ENCODE results near the gene SEPTIN5.

The SEPTIN5 gene

DNA sequence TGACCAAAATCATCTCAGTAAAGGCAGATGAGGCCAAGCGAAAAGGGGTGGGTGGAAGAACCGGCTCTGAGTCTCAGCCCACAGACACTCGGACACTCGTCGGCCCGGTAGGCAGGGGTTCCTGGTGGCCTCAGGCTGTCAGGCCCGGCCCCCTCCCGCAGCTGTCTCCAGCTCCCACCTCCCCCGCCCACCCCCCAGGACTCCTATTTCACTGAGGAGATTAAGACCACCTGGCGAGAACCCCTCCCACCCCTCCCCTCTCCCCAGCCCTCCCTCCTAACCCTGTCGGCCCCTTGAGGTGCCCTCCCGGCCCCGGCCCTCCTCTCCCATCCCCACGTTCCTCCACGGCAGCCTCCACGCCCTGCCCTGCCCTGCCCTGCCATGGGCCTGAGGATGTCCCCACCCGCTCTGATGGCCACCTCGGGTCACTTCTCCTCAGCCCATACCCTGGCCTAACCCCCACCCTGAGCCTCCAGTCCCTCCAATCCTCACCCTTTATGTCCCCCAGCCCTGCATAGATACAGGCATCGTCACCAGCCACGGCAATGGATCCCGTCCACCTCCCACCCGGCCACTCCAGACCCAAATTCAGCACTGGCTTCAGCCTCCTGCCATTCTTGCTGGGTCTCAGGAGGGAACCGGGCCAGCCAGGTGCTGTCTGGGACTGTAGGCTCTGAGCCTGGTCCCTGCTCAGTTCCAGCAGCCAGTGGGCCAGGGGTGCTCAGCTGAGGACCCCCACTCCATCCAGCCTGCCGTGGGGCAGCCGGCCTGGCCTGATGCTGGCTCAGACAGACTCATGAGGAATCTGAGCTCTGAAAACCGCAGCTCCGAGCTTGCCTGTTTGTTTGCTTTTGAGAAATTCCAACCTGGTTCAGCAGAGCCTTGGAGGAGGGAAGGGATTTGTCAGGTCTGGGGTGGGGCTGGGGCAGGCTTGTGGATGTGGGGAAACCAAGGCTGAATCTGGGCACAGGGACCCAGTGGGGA, 36.5 kb downstream of the SEPTIN5 start:
- TF ChIP-seq, protein P1, sequence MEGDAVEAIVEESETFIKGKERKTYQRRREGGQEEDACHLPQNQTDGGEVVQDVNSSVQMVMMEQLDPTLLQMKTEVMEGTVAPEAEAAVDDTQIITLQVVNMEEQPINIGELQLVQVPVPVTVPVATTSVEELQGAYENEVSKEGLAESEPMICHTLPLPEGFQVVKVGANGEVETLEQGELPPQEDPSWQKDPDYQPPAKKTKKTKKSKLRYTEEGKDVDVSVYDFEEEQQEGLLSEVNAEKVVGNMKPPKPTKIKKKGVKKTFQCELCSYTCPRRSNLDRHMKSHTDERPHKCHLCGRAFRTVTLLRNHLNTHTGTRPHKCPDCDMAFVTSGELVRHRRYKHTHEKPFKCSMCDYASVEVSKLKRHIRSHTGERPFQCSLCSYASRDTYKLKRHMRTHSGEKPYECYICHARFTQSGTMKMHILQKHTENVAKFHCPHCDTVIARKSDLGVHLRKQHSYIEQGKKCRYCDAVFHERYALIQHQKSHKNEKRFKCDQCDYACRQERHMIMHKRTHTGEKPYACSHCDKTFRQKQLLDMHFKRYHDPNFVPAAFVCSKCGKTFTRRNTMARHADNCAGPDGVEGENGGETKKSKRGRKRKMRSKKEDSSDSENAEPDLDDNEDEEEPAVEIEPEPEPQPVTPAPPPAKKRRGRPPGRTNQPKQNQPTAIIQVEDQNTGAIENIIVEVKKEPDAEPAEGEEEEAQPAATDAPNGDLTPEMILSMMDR (IDR thresholded peaks at IDR 0.05; ENCODE audit: low read depth, low read length): no peak
- no peak for DNase-seq (ENCODE audit: extremely low read depth, low read depth)

DNA sequence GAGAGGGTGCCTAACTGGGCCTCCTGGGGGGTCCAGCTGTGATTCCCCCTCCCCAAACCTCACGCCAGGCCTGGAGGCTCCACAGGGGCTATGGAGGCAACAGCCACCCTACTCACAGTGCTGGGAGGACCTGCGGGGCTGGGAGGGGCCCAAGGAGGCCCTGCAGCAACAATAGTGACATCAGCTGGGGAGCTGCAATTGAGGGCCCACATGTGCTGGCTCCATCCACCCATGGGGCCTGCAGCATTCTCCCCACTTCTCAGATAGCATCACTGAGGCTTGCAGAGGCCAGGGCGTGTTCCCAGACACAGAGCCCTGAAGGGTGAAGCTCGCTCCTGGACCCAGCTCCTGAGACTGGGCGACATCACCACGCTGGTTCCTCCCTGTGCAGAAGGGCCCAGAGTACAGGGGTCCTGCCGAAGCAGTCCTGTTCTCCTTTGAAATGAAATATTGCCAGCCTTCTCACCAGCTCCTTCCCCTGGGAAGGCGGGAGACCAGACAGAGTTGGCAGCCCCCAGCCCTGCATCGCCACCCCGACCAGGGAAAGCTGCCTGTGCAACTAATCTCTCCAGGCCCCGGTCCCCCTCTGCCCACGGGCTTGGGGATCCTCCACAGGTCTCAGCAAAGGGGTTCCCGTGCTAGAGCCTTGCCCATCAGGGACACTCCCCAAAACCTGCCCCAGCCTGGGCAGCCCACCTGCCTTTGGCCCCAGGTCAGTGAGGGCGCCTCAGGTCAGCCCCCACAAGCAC, 37.4 kb downstream of the SEPTIN5 start:
- DNase-seq (ENCODE audit: extremely low read depth, low read depth): no peak
- TF ChIP-seq, protein P1 (IDR thresholded peaks at IDR 0.05; ENCODE audit: low read depth, low read length): no peak

- TF ChIP-seq, protein P1 (IDR thresholded peaks at IDR 0.05; ENCODE audit: low read depth, low read length): peak; percentile 0; the same call in 1 of the 2 replicates
- no peak for DNase-seq (ENCODE audit: extremely low read depth, low read depth)
Observed at GRCh38 chr22:19753090-19753842, 39.0 kb downstream of the SEPTIN5 start.

DNA sequence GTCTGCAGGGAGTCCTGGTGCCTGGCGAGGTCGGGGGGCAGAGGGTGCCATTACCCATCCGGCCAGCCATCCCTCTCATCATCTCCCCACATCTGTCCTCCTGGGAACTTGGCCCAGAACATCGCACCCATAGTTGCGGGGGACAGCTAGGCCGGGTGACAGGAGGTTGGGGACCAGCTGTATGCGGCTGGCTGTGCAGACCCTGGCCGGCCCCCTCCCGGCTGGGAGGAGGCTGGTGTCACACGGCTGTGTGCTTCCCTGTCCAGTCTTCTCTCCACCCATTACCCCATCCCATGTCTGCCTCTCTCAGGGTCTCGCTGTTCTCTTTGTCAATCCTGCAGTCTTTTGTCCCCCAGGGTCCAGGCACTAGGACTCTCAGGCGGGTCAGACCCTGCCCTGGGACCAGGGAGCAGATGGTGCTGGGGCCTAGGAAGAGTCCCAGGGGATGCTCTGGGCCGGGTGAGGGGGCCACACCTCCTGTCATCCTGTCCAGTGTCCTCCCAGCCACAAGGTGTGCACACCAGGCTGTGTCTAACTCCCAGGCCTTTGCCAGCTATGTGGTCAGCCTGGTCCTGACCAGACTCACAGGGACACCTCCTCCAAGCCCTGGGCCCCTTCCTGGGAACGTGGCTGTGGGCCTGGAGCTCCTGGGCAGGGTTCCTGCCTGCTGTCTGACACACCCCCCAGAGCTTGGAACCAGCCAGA, 39.8 kb downstream of the SEPTIN5 start:
- DNase-seq (ENCODE audit: extremely low read depth, low read depth): no peak
- TF ChIP-seq, protein P1 (IDR thresholded peaks at IDR 0.05; ENCODE audit: low read depth, low read length): no peak

DNA sequence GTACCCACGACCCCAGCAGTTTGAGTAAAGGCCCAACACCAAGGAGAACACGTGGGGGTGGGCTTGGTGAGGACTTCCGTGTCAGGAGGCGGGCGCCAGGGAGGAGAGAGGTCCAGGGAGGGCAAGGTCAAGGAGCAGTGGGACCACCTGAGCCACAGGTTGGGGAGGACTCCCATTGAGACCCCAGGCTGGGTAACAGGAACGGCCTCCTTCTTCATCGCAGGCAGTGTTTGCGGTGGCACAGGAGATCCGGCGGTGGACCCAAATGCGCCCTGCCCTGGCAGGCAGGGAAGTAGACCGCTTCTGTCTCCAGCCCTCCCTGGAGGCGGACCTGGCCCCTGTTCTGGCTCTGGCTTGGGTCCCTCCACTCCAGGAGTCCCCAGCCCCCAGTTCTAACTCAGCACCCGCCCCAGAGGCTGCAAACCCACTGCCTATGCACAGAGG, 40.4 kb downstream of the SEPTIN5 start:
- TF ChIP-seq, protein P1 (IDR thresholded peaks at IDR 0.05; ENCODE audit: low read depth, low read length): no peak
- DNase-seq (ENCODE audit: extremely low read depth, low read depth): no peak

DNA sequence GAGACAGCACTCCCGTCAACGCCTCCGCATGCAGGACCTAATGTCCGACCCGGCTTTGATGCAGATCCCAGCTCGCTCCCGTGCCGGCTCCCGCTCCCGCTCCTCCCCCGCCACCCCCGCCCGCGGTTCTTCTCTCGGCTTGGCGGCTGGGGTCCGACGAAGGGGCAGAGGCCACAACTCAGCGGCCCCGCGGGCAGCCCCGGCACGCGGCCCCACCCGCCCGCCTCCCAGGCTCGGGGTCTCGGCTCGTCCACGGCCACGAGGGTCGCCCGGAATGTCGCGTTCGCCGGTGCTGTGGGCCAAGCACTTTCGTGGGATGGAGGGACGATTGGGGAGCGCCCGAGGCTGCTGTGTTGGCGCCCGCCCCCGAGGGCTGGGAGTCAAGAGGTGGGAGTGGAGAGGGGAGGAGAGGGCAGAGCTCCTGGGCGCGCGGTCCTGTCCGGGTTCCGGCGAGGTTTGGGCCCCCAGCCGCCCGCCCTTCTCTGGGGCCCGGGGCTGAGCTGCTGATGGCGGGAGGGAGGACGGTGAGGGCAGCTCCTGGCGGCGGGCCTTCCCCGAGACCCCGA, 40.9 kb downstream of the SEPTIN5 start:
- TF ChIP-seq, protein P1 (IDR thresholded peaks at IDR 0.05; ENCODE audit: low read depth, low read length): no peak
- DNase-seq (ENCODE audit: extremely low read depth, low read depth): no peak
